Measurements from ENCODE around the gene GRIN3B.

Gene GRIN3B

GRCh38 chr19:1013218-1013617 is 13.0 kb downstream of the GRIN3B start:
- Histone ChIP-seq H3K4me3 (no peak overlapping the region), H3K27ac (no peak overlapping the region), H3K9ac (ENCODE audit: insufficient read length) (no peak overlapping the region), H3K36me3 (ENCODE audit: insufficient read depth, low read length) (peaks cover 11% of the 10 kb centered on the region; the same call in 1 of the 2 replicates), H3K9me3 (ENCODE audit: low read depth, low read length) (no peaks in the 10 kb centered on the region)
- TF ChIP-seq FOXP2 (optimal IDR thresholded peaks at IDR 0.05; ENCODE audit: control extremely low read depth, extremely low read length, insufficient read depth) (no peak), EZH2 (IDR thresholded peaks at IDR 0.05) (no peak), POLR2AphosphoS5 (IDR thresholded peaks at IDR 0.05; ENCODE audit: borderline replicate concordance, low read depth, low read length) (no peak)
- DNase-seq (ENCODE audit: low read depth, low spot score): no peak

- Histone ChIP-seq H3K9ac (ENCODE audit: insufficient read length) (no peak overlapping the region), H3K4me3 (no peak overlapping the region), H3K9me3 (ENCODE audit: low read depth, low read length) (no peaks in the 10 kb centered on the region), H3K36me3 (ENCODE audit: insufficient read depth, low read length) (peaks cover 11% of the 10 kb centered on the region; the same call in 1 of the 2 replicates), H3K27ac (no peak overlapping the region)
- DNase-seq (ENCODE audit: low read depth, low spot score): no peak
- TF ChIP-seq FOXP2 (optimal IDR thresholded peaks at IDR 0.05; ENCODE audit: control extremely low read depth, extremely low read length, insufficient read depth): no peak
- TF ChIP-seq POLR2AphosphoS5 (IDR thresholded peaks at IDR 0.05; ENCODE audit: borderline replicate concordance, low read depth, low read length): no peak
- no peak for TF ChIP-seq EZH2 (IDR thresholded peaks at IDR 0.05)
Observed at GRCh38 chr19:1014161-1015060, 14.2 kb downstream of the GRIN3B start.

GRCh38 chr19:1015061-1015781 is 15.0 kb downstream of the GRIN3B start:
- DNase-seq (ENCODE audit: low read depth, low spot score): no peak
- H3K36me3 ChIP-seq (ENCODE audit: insufficient read depth, low read length): peaks cover 11% of the 10 kb centered on the region; the same call in 1 of the 2 replicates
- no peak for TF ChIP-seq FOXP2 (optimal IDR thresholded peaks at IDR 0.05; ENCODE audit: control extremely low read depth, extremely low read length, insufficient read depth)
- no peak for TF ChIP-seq POLR2AphosphoS5 (IDR thresholded peaks at IDR 0.05; ENCODE audit: borderline replicate concordance, low read depth, low read length)
- no peak for TF ChIP-seq EZH2 (IDR thresholded peaks at IDR 0.05)

GRCh38 chr19:1015782-1016646 is 15.8 kb downstream of the GRIN3B start:
- TF ChIP-seq POLR2AphosphoS5 (IDR thresholded peaks at IDR 0.05; ENCODE audit: borderline replicate concordance, low read depth, low read length): no peak
- no peak for TF ChIP-seq FOXP2 (optimal IDR thresholded peaks at IDR 0.05; ENCODE audit: control extremely low read depth, extremely low read length, insufficient read depth)
- Histone ChIP-seq H3K36me3 (ENCODE audit: insufficient read depth, low read length) (peaks cover 11% of the 10 kb centered on the region; the same call in 1 of the 2 replicates), H3K9ac (ENCODE audit: insufficient read length) (no peak overlapping the region), H3K27ac (no peak overlapping the region), H3K9me3 (ENCODE audit: low read depth, low read length) (no peaks in the 10 kb centered on the region), H3K4me3 (no peak overlapping the region)
- no peak for DNase-seq (ENCODE audit: low read depth, low spot score)

More at GRCh38 chr19:1015061-1015781, 15.0 kb downstream of the GRIN3B start:
- Histone ChIP-seq H3K9me3 (ENCODE audit: low read depth, low read length) (no peaks in the 10 kb centered on the region), H3K9ac (ENCODE audit: insufficient read length) (no peak overlapping the region), H3K27ac (no peak overlapping the region), H3K4me3 (no peak overlapping the region)

- Histone ChIP-seq H3K27ac (no peak overlapping the region), H3K4me3 (no peak overlapping the region)
- TF ChIP-seq POLR2AphosphoS5 (IDR thresholded peaks at IDR 0.05; ENCODE audit: borderline replicate concordance, low read depth, low read length) (no peak; the same call in 1 of the 2 replicates), EZH2 (IDR thresholded peaks at IDR 0.05) (no peak), FOXP2 (optimal IDR thresholded peaks at IDR 0.05; ENCODE audit: control extremely low read depth, extremely low read length, insufficient read depth) (no peak)
Observed at GRCh38 chr19:1016647-1017114, 16.5 kb downstream of the GRIN3B start.

GRCh38 chr19:1017115-1017905 is 17.1 kb downstream of the GRIN3B start:
- Histone ChIP-seq H3K36me3 (ENCODE audit: insufficient read depth, low read length) (peaks cover 5% of the 10 kb centered on the region; the same call in 1 of the 2 replicates), H3K27ac (no peak overlapping the region), H3K4me3 (no peak overlapping the region), H3K9me3 (ENCODE audit: low read depth, low read length) (no peaks in the 10 kb centered on the region), H3K9ac (ENCODE audit: insufficient read length) (peak overlapping the region; percentile 41)
- DNase-seq (ENCODE audit: low read depth, low spot score): no peak
- TF ChIP-seq FOXP2 (optimal IDR thresholded peaks at IDR 0.05; ENCODE audit: control extremely low read depth, extremely low read length, insufficient read depth): no peak
- TF ChIP-seq POLR2AphosphoS5 (IDR thresholded peaks at IDR 0.05; ENCODE audit: borderline replicate concordance, low read depth, low read length): no peak
- no peak for TF ChIP-seq EZH2 (IDR thresholded peaks at IDR 0.05)

More at GRCh38 chr19:1016647-1017114, 16.5 kb downstream of the GRIN3B start:
- H3K9ac ChIP-seq (ENCODE audit: insufficient read length): no peak overlapping the region
- no peak for DNase-seq (ENCODE audit: low read depth, low spot score)
- no peaks in the 10 kb centered on the region for H3K9me3 ChIP-seq (ENCODE audit: low read depth, low read length)
- H3K36me3 ChIP-seq (ENCODE audit: insufficient read depth, low read length): peaks cover 10% of the 10 kb centered on the region; the same call in 1 of the 2 replicates

- no peaks in the 10 kb centered on the region for H3K9me3 ChIP-seq (ENCODE audit: low read depth, low read length)
- TF ChIP-seq POLR2AphosphoS5 (IDR thresholded peaks at IDR 0.05; ENCODE audit: borderline replicate concordance, low read depth, low read length) (no peak), EZH2 (IDR thresholded peaks at IDR 0.05) (no peak), FOXP2 (optimal IDR thresholded peaks at IDR 0.05; ENCODE audit: control extremely low read depth, extremely low read length, insufficient read depth) (no peak)
- no peak overlapping the region for H3K27ac ChIP-seq
- 0 out of 2 replicates have a peak overlapping the region, but pooled peaks have one; percentile 22 for H3K4me3 ChIP-seq
- peak overlapping the region; percentile 41 for H3K9ac ChIP-seq (ENCODE audit: insufficient read length)
- DNase-seq (ENCODE audit: low read depth, low spot score): no peak
- peaks cover 4% of the 10 kb centered on the region; the same call in 1 of the 2 replicates for H3K36me3 ChIP-seq (ENCODE audit: insufficient read depth, low read length)
Observed at GRCh38 chr19:1017906-1018305, 17.7 kb downstream of the GRIN3B start.

Data from SK-N-MC (cell line).